Endothelial cell of umbilical vein (primary cell): ENCODE results near the gene SPEM2. TPM values are rescaled to one million over a fixed set of nuclear protein-coding genes. Genes with fewer than 3 reads are reported as not detected.

Experiments used
- BruUV-seq: library from RNA; stranded (reverse); fragments of 400-500 nt; replicated peaks from 2 replicates; lab custom pipeline; 2021; lab: Mats Ljungman, UMichigan
- CTCF ChIA-PET: fragments of 300-600, 350-600 bp; sonication (Branson Sonifier 250); formaldehyde crosslinking; loops from one replicate; lab custom pipeline; 2021; ENCODE audit warnings: antibody characterized with exemption, inconsistent platforms; lab: Charles Lee
- POLR2A ChIA-PET: fragments of 300-600, 350-600 bp; sonication (Branson Sonifier 250); formaldehyde crosslinking; loops from one replicate; lab custom pipeline; 2021; ENCODE audit warnings: antibody characterized with exemption, inconsistent platforms; lab: Charles Lee
- DNase-seq: peaks from one replicate; pipeline ENCODE4 v3.0.0-alpha.2; 2011; ENCODE audit warnings: low read depth, low spot score
- FAIRE-seq: peaks from 2 replicates; lab custom pipeline; 2011; peaks lifted over from hg19 to GRCh38; lab: Jason Lieb, UNC
- H2AFZ ChIP-seq: 2 replicates; pipeline ENCODE4 v1.6.0; 2012; ENCODE audit warnings: low read depth, low read length, control low read depth, inconsistent platforms
- H3K27ac ChIP-seq: 2 replicates; pipeline ENCODE4 v1.5.1; 2011; ENCODE audit warnings: low read depth, mild to moderate bottlenecking, control low read depth, low read length, moderate library complexity; ENCODE audit not compliant: insufficient read depth
- H3K27me3 ChIP-seq, 2 experiments: 2 replicates each; pipeline versions ENCODE4 v1.6.0 to v1.6.1; 2011; ENCODE audit warnings: low read length in 2 of 2, mixed read lengths in 1 of 2; ENCODE audit not compliant: control insufficient read depth in 2 of 2, insufficient read depth in 2 of 2
- H3K36me3 ChIP-seq, 2 experiments: 2 replicates in 1 of 2; 3 replicates in 1 of 2; pipeline ENCODE4 v1.5.1; 2011; ENCODE audit warnings: low read length in 2 of 2, mild to moderate bottlenecking in 1 of 2, moderate library complexity in 1 of 2; ENCODE audit not compliant: control insufficient read depth in 2 of 2, insufficient read depth in 2 of 2; ENCODE audit errors: extremely low read depth in 1 of 2
- H3K4me1 ChIP-seq: 3 replicates; pipeline ENCODE4 v1.5.1; 2011; ENCODE audit warnings: mild to moderate bottlenecking, low read length; ENCODE audit not compliant: control insufficient read depth, insufficient read depth; ENCODE audit errors: extremely low read depth
- H3K4me2 ChIP-seq: 2 replicates; pipeline ENCODE4 v1.6.1; 2011; ENCODE audit warnings: low read length, control low read depth, mixed read lengths; ENCODE audit not compliant: insufficient read depth
- H3K4me3 ChIP-seq, 3 experiments: fragments of 200-600 bp in 1 of 3; sonication (generic), shearing (Covaris generic) in 1 of 3; replicated peaks in 1 of 3; 2 replicates each; pipeline ENCODE4 v1.5.1; 2011 to 2016; ENCODE audit warnings: control low read depth in 3 of 3, low read length in 3 of 3, mild to moderate bottlenecking in 2 of 3, inconsistent platforms in 1 of 3, low read depth in 1 of 3, moderate library complexity in 1 of 3; ENCODE audit not compliant: insufficient read depth in 1 of 3
- H3K79me2 ChIP-seq: 2 replicates; pipeline ENCODE4 v1.6.0; 2012; ENCODE audit warnings: low read length, inconsistent platforms; ENCODE audit not compliant: control insufficient read depth, insufficient read depth
- H3K9ac ChIP-seq: replicated peaks from 2 replicates; pipeline ENCODE3; 2011; ENCODE audit warnings: low read length, control low read depth; ENCODE audit not compliant: insufficient read depth; ENCODE audit errors: extremely low read depth
- H3K9me1 ChIP-seq: replicated peaks from 3 replicates; pipeline ENCODE4 v1.6.0; 2011; ENCODE audit warnings: mild to moderate bottlenecking, low read length; ENCODE audit not compliant: control insufficient read depth, insufficient read depth; ENCODE audit errors: extremely low read depth
- H3K9me3 ChIP-seq: replicated peaks from 2 replicates; pipeline ENCODE4 v1.5.1; 2012; ENCODE audit warnings: low read length, inconsistent platforms; ENCODE audit not compliant: control insufficient read depth, insufficient read depth
- H4K20me1 ChIP-seq: replicated peaks from 2 replicates; pipeline ENCODE3; 2011; ENCODE audit warnings: mild to moderate bottlenecking, low read length; ENCODE audit not compliant: control insufficient read depth, insufficient read depth; ENCODE audit errors: extremely low read depth
- EZH2 ChIP-seq: IDR thresholded peaks from 2 replicates; pipeline ENCODE4 v1.6.1; 2012; ENCODE audit warnings: borderline replicate concordance, low read depth, mild to moderate bottlenecking, moderate library complexity, low read length, inconsistent platforms; ENCODE audit not compliant: severe bottlenecking
- FOS ChIP-seq: IDR thresholded peaks from 2 replicates; pipeline ENCODE4 v1.6.1; 2011; ENCODE audit warnings: mild to moderate bottlenecking, low read length, moderate library complexity, borderline replicate concordance; ENCODE audit not compliant: insufficient read depth
- GATA2 ChIP-seq: IDR thresholded peaks from 2 replicates; pipeline ENCODE4 v1.7.0; 2011; ENCODE audit warnings: low read depth, mild to moderate bottlenecking, moderate library complexity, mixed read lengths, low read length; ENCODE audit not compliant: insufficient read length, insufficient read depth
- JUN ChIP-seq: IDR thresholded peaks from 2 replicates; pipeline ENCODE4 v1.6.1; 2011; ENCODE audit warnings: borderline replicate concordance, low read depth; ENCODE audit not compliant: insufficient read length, insufficient read depth
- MAX ChIP-seq: IDR thresholded peaks from 2 replicates; pipeline ENCODE4 v1.6.1; 2011; ENCODE audit not compliant: insufficient read depth, insufficient read length
- MYC ChIP-seq: IDR thresholded peaks from one replicate; pipeline ENCODE4 v1.6.1; 2011; ENCODE audit warnings: mild to moderate bottlenecking, low read depth, low read length
- POLR2A ChIP-seq: IDR thresholded peaks from 2 replicates; pipeline ENCODE4 v1.6.1; 2012; ENCODE audit warnings: low read depth, mild to moderate bottlenecking, control low read depth, low read length
- POLR2AphosphoS5 ChIP-seq: IDR thresholded peaks from 2 replicates; pipeline ENCODE4 v1.6.1; 2012; ENCODE audit warnings: low read depth, mild to moderate bottlenecking, control low read depth, low read length, moderate library complexity; ENCODE audit not compliant: insufficient read depth
- dilution Hi-C: fragments of 300-500 bp; cut with MboI; formaldehyde crosslinking; loops from one replicate; pipeline ENCODE4 v1.15.0; 2019; ENCODE audit warnings: low sequenced_read_pairs; ENCODE audit not compliant: extremely low pct_ligation_motif_present
- intact Hi-C: fragments of 100-400 bp; cut with micrococcal nuclease; formaldehyde crosslinking; loops from one replicate; pipeline ENCODE4 v1.10.0; 2022
- polyA plus RNA-seq, 4 experiments: library from polyadenylated mRNA; depleted of rRNA in 3 of 4; stranded (reverse) in 3 of 4; unstranded in 1 of 4; fragments of >200 nt; gene quantifications; 2 replicates each; pipeline versions ENCODE4 v1.2.1 to v1.2.3, GENCODE V29; 2011 to 2012; ENCODE audit warnings: missing spikeins in 1 of 4
- total RNA-seq: library from RNA; stranded (reverse); gene quantifications from 2 replicates; pipeline ENCODE4 v1.2.3, GENCODE V29; 2021
- TF ChIP-seq, protein P1 (sequence below), 2 donors: IDR thresholded peaks; 1 replicate in 1 of 2; 2 replicates in 1 of 2; pipeline ENCODE4 v1.5.1; 2011; ENCODE audit warnings: low read length in 2 of 2, mild to moderate bottlenecking in 2 of 2, moderate library complexity in 2 of 2, control low read depth in 1 of 2, inconsistent platforms in 1 of 2, low read depth in 1 of 2; ENCODE audit not compliant: insufficient read depth in 1 of 2; ENCODE audit errors: extremely low read depth in 1 of 2

Gene SPEM2
- total and polyA plus RNA-seq, 2 donors (not counting 3 experiments of a cell fraction or from before 2014, with no cell fraction given): not detected

- Histone ChIP-seq H3K27me3 (no peaks in the 10 kb centered on the region), H3K4me1 (peaks cover 34% of the 10 kb centered on the region), H3K9me1 (no peaks in the 10 kb centered on the region), H3K79me2 (peaks cover 59% of the 10 kb centered on the region), H3K27ac (no peak overlapping the region), H4K20me1 (no peaks in the 10 kb centered on the region), H3K9ac (no peak overlapping the region), H3K4me2 (no peak overlapping the region), H3K4me3 (no peak overlapping the region), H2AFZ (no peak overlapping the region), H3K9me3 (no peaks in the 10 kb centered on the region), H3K36me3 (no peaks in the 10 kb centered on the region)
- ChIA-PET POLR2A (no interaction called here), CTCF (interaction anchor here (1.1 to 3.0 kb wide), 10 partner anchors 9 to 121 kb away, joined by 3 to 21 read pairs (median 4); partner anchors contain the start of gene TMEM256)
- no peak for FAIRE-seq
- no peak for TF ChIP-seq POLR2AphosphoS5
- no peak for TF ChIP-seq POLR2A
- TF ChIP-seq, protein P1, sequence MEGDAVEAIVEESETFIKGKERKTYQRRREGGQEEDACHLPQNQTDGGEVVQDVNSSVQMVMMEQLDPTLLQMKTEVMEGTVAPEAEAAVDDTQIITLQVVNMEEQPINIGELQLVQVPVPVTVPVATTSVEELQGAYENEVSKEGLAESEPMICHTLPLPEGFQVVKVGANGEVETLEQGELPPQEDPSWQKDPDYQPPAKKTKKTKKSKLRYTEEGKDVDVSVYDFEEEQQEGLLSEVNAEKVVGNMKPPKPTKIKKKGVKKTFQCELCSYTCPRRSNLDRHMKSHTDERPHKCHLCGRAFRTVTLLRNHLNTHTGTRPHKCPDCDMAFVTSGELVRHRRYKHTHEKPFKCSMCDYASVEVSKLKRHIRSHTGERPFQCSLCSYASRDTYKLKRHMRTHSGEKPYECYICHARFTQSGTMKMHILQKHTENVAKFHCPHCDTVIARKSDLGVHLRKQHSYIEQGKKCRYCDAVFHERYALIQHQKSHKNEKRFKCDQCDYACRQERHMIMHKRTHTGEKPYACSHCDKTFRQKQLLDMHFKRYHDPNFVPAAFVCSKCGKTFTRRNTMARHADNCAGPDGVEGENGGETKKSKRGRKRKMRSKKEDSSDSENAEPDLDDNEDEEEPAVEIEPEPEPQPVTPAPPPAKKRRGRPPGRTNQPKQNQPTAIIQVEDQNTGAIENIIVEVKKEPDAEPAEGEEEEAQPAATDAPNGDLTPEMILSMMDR (IDR thresholded peaks at IDR 0.05; ENCODE audit: extremely low read depth in 1 of 2, insufficient read depth in 1 of 2, low read depth in 1 of 2, low read length in 2 of 2): no peak
- no peak for TF ChIP-seq GATA2
- no peak for TF ChIP-seq EZH2
- no peak for TF ChIP-seq MYC
- no peak for TF ChIP-seq FOS
- no peak for TF ChIP-seq JUN
- TF ChIP-seq MAX: no peak
- intact Hi-C loops: loop anchor here (1.0 kb wide), 1 partner anchor 22 kb away; no protein-coding TSS in a partner anchor
- BruUV-seq: no TSS peak
- dilution Hi-C loops: no loop called here
- DNase-seq: no peak
These were observed 51.5 kb downstream of the SPEM2 start for GRCh38 chr17:7476951-7477350.

Other genes with a start within 250 kb of the SPEM2 start
Only the 30 nearest of the 39 such genes appear.
- gene GABARAP, start 183.2 kb upstream of the SPEM2 start, total RNA-seq: 401 and 403 TPM in 2 replicates
- 882 and 1,043 TPM in 2 replicates for gene GABARAP, start 183.2 kb upstream of the SPEM2 start, polyA plus RNA-seq
- 143 and 145 TPM in 2 replicates for gene CTDNEP1, start 173.9 kb upstream of the SPEM2 start, total RNA-seq
- 130 and 137 TPM in 2 replicates for gene CTDNEP1, start 173.9 kb upstream of the SPEM2 start, polyA plus RNA-seq
- gene ELP5, start 173.4 kb upstream of the SPEM2 start, total RNA-seq: 41.6 and 44.4 TPM in 2 replicates
- 53.3 and 54.7 TPM in 2 replicates for gene ELP5, start 173.4 kb upstream of the SPEM2 start, polyA plus RNA-seq
- 25.4 and 27.9 TPM in 2 replicates for gene CLDN7, start 163.1 kb upstream of the SPEM2 start, total RNA-seq
- gene CLDN7, start 163.1 kb upstream of the SPEM2 start, polyA plus RNA-seq: 24.9 and 25.7 TPM in 2 replicates
- gene SLC2A4, start 143.9 kb upstream of the SPEM2 start, total RNA-seq: 0.23 TPM in 1 of 2 replicates, not detected in the other
- 0.12 and 0.18 TPM in 2 replicates for gene SLC2A4, start 143.9 kb upstream of the SPEM2 start, polyA plus RNA-seq
- 0.31 TPM in 1 of 2 replicates, not detected in the other for gene YBX2, start 131.0 kb upstream of the SPEM2 start, total RNA-seq
- 0.15 and 0.18 TPM in 2 replicates for gene YBX2, start 131.0 kb upstream of the SPEM2 start, polyA plus RNA-seq
- 847 and 859 TPM in 2 replicates for gene EIF5A, start 118.0 kb upstream of the SPEM2 start, total RNA-seq
- gene EIF5A, start 118.0 kb upstream of the SPEM2 start, polyA plus RNA-seq: 650 and 689 TPM in 2 replicates
- gene GPS2, start 110.3 kb upstream of the SPEM2 start, total RNA-seq: 51.6 and 61.3 TPM in 2 replicates
- 132 and 169 TPM in 2 replicates for gene GPS2, start 110.3 kb upstream of the SPEM2 start, polyA plus RNA-seq
- gene NEURL4, start 96.3 kb upstream of the SPEM2 start, total RNA-seq: 34.2 and 44.9 TPM in 2 replicates
- 24.3 and 32.0 TPM in 2 replicates for gene NEURL4, start 96.3 kb upstream of the SPEM2 start, polyA plus RNA-seq
- not detected in 2 replicates for gene ACAP1, start 89.1 kb upstream of the SPEM2 start, total RNA-seq
- gene ACAP1, start 89.1 kb upstream of the SPEM2 start, polyA plus RNA-seq: 0.46 TPM in 1 of 2 replicates, not detected in the other
- gene KCTD11, start 73.5 kb upstream of the SPEM2 start, total RNA-seq: 3.5 and 3.8 TPM in 2 replicates
- gene KCTD11, start 73.5 kb upstream of the SPEM2 start, polyA plus RNA-seq: 6.5 and 6.7 TPM in 2 replicates
- not detected in 2 replicates for gene TMEM95, start 70.5 kb upstream of the SPEM2 start, total RNA-seq
- not detected in 2 replicates for gene TMEM95, start 70.5 kb upstream of the SPEM2 start, polyA plus RNA-seq
- gene TNK1, start 44.5 kb upstream of the SPEM2 start, total RNA-seq: 0.58 and 0.67 TPM in 2 replicates
- gene TNK1, start 44.5 kb upstream of the SPEM2 start, polyA plus RNA-seq: 0.14 and 0.22 TPM in 2 replicates
- 54.5 and 59.9 TPM in 2 replicates for gene PLSCR3, start 31.1 kb upstream of the SPEM2 start, total RNA-seq
- gene PLSCR3, start 31.1 kb upstream of the SPEM2 start, polyA plus RNA-seq: 94.8 and 111 TPM in 2 replicates
- 57.3 and 67.4 TPM in 2 replicates for gene TMEM256, start 21.5 kb upstream of the SPEM2 start, total RNA-seq
- 148 and 218 TPM in 2 replicates for gene TMEM256, start 21.5 kb upstream of the SPEM2 start, polyA plus RNA-seq
- 25.9 and 29.2 TPM in 2 replicates for gene NLGN2, start 17.8 kb upstream of the SPEM2 start, total RNA-seq
- 15.4 and 15.5 TPM in 2 replicates for gene NLGN2, start 17.8 kb upstream of the SPEM2 start, polyA plus RNA-seq
- not detected in 2 replicates for gene SPEM1, start 5.3 kb upstream of the SPEM2 start, total RNA-seq
- not detected in 2 replicates for gene SPEM1, start 5.3 kb upstream of the SPEM2 start, polyA plus RNA-seq
- not detected in 2 replicates for gene SPEM3, start 3.2 kb downstream of the SPEM2 start, total RNA-seq
- not detected in 2 replicates for gene SPEM3, start 3.2 kb downstream of the SPEM2 start, polyA plus RNA-seq
- gene TMEM102, start 9.8 kb downstream of the SPEM2 start, total RNA-seq: 6.1 and 6.5 TPM in 2 replicates
- 5.8 and 8.4 TPM in 2 replicates for gene TMEM102, start 9.8 kb downstream of the SPEM2 start, polyA plus RNA-seq
- 1.8 TPM in 1 of 2 replicates, not detected in the other for gene FGF11, start 13.9 kb downstream of the SPEM2 start, total RNA-seq
- gene FGF11, start 13.9 kb downstream of the SPEM2 start, polyA plus RNA-seq: 0.70 and 0.92 TPM in 2 replicates
- 5.4 and 5.6 TPM in 2 replicates for gene CHRNB1, start 19.4 kb downstream of the SPEM2 start, total RNA-seq
- 9.3 and 9.6 TPM in 2 replicates for gene CHRNB1, start 19.4 kb downstream of the SPEM2 start, polyA plus RNA-seq
- gene ZBTB4, start 54.0 kb downstream of the SPEM2 start, total RNA-seq: 26.5 and 27.4 TPM in 2 replicates
- gene ZBTB4, start 54.0 kb downstream of the SPEM2 start, polyA plus RNA-seq: 15.1 and 15.7 TPM in 2 replicates
- not detected in 2 replicates for gene SLC35G6, start 55.8 kb downstream of the SPEM2 start, total RNA-seq
- not detected in 2 replicates for gene SLC35G6, start 55.8 kb downstream of the SPEM2 start, polyA plus RNA-seq
- 145 and 151 TPM in 2 replicates for gene POLR2A, start 58.8 kb downstream of the SPEM2 start, total RNA-seq
- 25.1 and 45.9 TPM in 2 replicates for gene POLR2A, start 58.8 kb downstream of the SPEM2 start, polyA plus RNA-seq
- 21.0 and 28.4 TPM in 2 replicates for gene TNFSF12, start 123.4 kb downstream of the SPEM2 start, total RNA-seq
- 39.4 and 40.5 TPM in 2 replicates for gene TNFSF12, start 123.4 kb downstream of the SPEM2 start, polyA plus RNA-seq
- gene TNFSF13, start 133.1 kb downstream of the SPEM2 start, total RNA-seq: 3.7 and 5.4 TPM in 2 replicates
- gene TNFSF13, start 133.1 kb downstream of the SPEM2 start, polyA plus RNA-seq: 3.6 and 4.3 TPM in 2 replicates
- 56.5 and 63.4 TPM in 2 replicates for gene SENP3, start 136.3 kb downstream of the SPEM2 start, total RNA-seq
- 91.6 and 96.5 TPM in 2 replicates for gene SENP3, start 136.3 kb downstream of the SPEM2 start, polyA plus RNA-seq
- gene CD68, start 154.0 kb downstream of the SPEM2 start, total RNA-seq: 2.9 and 4.5 TPM in 2 replicates
- gene CD68, start 154.0 kb downstream of the SPEM2 start, polyA plus RNA-seq: 29.1 and 30.8 TPM in 2 replicates
- 61.2 and 78.0 TPM in 2 replicates for gene MPDU1, start 158.2 kb downstream of the SPEM2 start, total RNA-seq
- 368 and 384 TPM in 2 replicates for gene MPDU1, start 158.2 kb downstream of the SPEM2 start, polyA plus RNA-seq
- gene SOX15, start 164.5 kb downstream of the SPEM2 start, total RNA-seq: 0.39 and 0.46 TPM in 2 replicates
- gene SOX15, start 164.5 kb downstream of the SPEM2 start, polyA plus RNA-seq: 0.19 and 0.26 TPM in 2 replicates